Keratinocyte (primary cell): ENCODE results near the gene SLF2.

Experiments
- EZH2 ChIP-seq: IDR thresholded peaks from one replicate; pipeline ENCODE4 v1.6.1; 2012; ENCODE audit warnings: inconsistent platforms, mild to moderate bottlenecking, low read length, moderate library complexity
- TF ChIP-seq, protein P1 (sequence below), 3 experiments: IDR thresholded peaks in 1 of 3; conservative IDR thresholded peaks in 1 of 3; optimal IDR thresholded peaks in 1 of 3; 2 replicates in 2 of 3; 3 replicates in 1 of 3; pipeline versions ENCODE3 to v1.5.1; 2011; ENCODE audit warnings: low read length in 3 of 3, mild to moderate bottlenecking in 3 of 3, moderate library complexity in 2 of 3, control low read depth in 1 of 3, inconsistent platforms in 1 of 3; ENCODE audit not compliant: insufficient read depth in 2 of 3; ENCODE audit errors: extremely low read depth in 1 of 3

DNA sequence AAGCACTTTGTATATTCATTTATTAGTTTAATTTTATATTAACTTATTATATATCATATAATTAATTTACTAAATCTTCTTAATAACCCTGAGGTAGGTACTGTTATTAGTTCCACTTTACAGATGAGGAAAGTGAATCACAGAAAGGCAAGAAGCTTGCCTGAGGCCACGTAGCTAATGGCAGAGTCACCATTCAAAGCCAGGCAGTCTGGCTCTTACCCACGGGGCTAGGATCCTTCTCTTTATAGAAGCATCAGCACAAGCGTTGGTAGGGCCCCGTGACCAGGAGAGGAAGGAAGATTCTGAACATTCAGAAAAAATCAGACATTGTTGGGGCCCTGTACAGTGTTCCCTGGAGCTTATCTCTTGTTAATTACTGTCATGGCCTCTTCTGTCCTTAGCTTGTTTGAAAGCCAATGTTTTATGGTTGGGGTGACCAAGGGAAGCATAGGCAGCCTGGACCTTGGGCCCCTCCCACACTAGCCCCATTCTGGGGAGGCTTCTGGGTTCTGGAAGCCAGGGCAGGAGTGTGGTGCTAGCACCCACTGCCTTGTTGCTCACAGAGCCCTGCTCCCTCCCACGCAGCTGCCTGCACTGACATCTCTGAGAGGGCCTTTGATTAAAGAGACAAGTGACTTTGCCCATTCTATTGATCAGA, 31.1 kb upstream of the SLF2 start:
- TF ChIP-seq, protein P1, sequence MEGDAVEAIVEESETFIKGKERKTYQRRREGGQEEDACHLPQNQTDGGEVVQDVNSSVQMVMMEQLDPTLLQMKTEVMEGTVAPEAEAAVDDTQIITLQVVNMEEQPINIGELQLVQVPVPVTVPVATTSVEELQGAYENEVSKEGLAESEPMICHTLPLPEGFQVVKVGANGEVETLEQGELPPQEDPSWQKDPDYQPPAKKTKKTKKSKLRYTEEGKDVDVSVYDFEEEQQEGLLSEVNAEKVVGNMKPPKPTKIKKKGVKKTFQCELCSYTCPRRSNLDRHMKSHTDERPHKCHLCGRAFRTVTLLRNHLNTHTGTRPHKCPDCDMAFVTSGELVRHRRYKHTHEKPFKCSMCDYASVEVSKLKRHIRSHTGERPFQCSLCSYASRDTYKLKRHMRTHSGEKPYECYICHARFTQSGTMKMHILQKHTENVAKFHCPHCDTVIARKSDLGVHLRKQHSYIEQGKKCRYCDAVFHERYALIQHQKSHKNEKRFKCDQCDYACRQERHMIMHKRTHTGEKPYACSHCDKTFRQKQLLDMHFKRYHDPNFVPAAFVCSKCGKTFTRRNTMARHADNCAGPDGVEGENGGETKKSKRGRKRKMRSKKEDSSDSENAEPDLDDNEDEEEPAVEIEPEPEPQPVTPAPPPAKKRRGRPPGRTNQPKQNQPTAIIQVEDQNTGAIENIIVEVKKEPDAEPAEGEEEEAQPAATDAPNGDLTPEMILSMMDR (optimal IDR thresholded peaks at IDR 0.05 in 1 of 3, IDR thresholded peaks at IDR 0.05 in 1 of 3, conservative IDR thresholded peaks at IDR 0.05 in 1 of 3; ENCODE audit: extremely low read depth in 1 of 3, insufficient read depth in 2 of 3, low read length in 3 of 3) = no peak
- TF ChIP-seq EZH2 = no peak
